ENCODE measurements around the gene C10orf67. TPM values are rescaled to one million over a fixed set of nuclear protein-coding genes. Genes with fewer than 3 reads are reported as not detected.

Gene C10orf67
- total and polyA plus RNA-seq, 9 of the 15 experiments (the other 6 are each of a cell fraction or from before 2014, with no cell fraction given): not detected

DNA sequence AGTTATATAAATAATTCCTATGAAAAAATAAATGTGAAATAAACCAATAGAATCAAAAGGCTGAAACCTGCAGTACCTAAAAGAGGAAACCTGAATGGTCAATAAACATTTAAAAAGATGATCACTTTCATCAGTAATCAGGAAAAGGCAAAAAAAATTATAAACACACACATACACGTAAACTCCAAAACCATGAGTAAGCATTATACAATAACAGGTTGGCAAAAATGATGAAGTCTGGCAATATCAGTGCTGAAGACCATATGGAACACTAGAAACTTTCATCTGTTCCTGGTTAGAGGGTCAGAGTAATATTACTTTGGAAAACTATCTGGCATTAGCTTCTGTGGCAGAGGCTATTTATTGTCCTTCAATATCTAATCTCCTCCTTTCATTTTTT, 114.0 kb downstream of the C10orf67 start:
- in situ Hi-C loops (cut with MboI) (no loop called here), intact Hi-C loops (cut with micrococcal nuclease) (no loop called here)
- Histone ChIP-seq H3K9me1 (ENCODE audit: control insufficient read depth, insufficient read depth, low read length) (no peaks in the 10 kb centered on the region), H3K9me3 (replicated peaks; ENCODE audit: control insufficient read depth, insufficient read depth, low read depth, low read length) (no peaks in the 10 kb centered on the region), H3K9ac (ENCODE audit: insufficient read depth in 1 of 2, low read depth in 2 of 2, low read length in 2 of 2) (no peak overlapping the region), H3K4me2 (ENCODE audit: insufficient read depth, low read length) (no peak overlapping the region), H3K27me3 (ENCODE audit: control insufficient read depth in 2 of 2, insufficient read depth in 2 of 2, low read length in 2 of 2) (no peaks in the 10 kb centered on the region), H2AFZ (ENCODE audit: low read depth, low read length) (no peak overlapping the region), H4K20me1 (replicated peaks; ENCODE audit: control insufficient read depth, insufficient read depth, low read length) (no peaks in the 10 kb centered on the region), H3K4me3 (no peak overlapping the region), H3K79me2 (ENCODE audit: control insufficient read depth, insufficient read depth, low read length) (no peaks in the 10 kb centered on the region), H3K27ac (ENCODE audit: extremely low read depth, low read depth, low read length) (no peak overlapping the region), H3K36me3 (ENCODE audit: control insufficient read depth, insufficient read depth, low read length) (no peaks in the 10 kb centered on the region), H3K4me1 (replicated peaks in 1 of 2; ENCODE audit: control insufficient read depth in 2 of 2, insufficient read depth in 2 of 2, low read length in 2 of 2) (no peaks in the 10 kb centered on the region)
- ChIA-PET POLR2A (no interaction called here), CTCF (ENCODE audit: low intra/inter-chr PET ratio) (no interaction called here)
- FAIRE-seq (no peak), DNase-seq (ENCODE audit: extremely low read depth in 1 of 4, low spot score in 3 of 4) (no peak), ATAC-seq (no peak)
- 0% methylated on average over 1 of the region's 1 CpG for WGBS (ENCODE audit: insufficient coverage, low coverage, missing lambda C conversion rate)
- no TSS peak for BruUV-seq (replicated peaks)
- TF ChIP-seq C11orf30 (IDR thresholded peaks at IDR 0.05; ENCODE audit: low read depth) (peak; percentile 37; the same call in 1 of the 2 replicates), MAFG (tag; conservative IDR thresholded peaks at IDR 0.05) (0 out of 2 replicates have a peak, but pooled peaks have one; percentile 9), EHMT2 (IDR thresholded peaks at IDR 0.05) (no peak), ZNF830 (CRISPR knock-in tag; IDR thresholded peaks at IDR 0.05) (no peak), NR4A1 (CRISPR knock-in tag; IDR thresholded peaks at IDR 0.05) (no peak), NR4A1 (tag; IDR thresholded peaks at IDR 0.05) (no peak), ZNF316 (IDR thresholded peaks at IDR 0.05) (peak; percentile 66)
- TF ChIP-seq, protein P1, sequence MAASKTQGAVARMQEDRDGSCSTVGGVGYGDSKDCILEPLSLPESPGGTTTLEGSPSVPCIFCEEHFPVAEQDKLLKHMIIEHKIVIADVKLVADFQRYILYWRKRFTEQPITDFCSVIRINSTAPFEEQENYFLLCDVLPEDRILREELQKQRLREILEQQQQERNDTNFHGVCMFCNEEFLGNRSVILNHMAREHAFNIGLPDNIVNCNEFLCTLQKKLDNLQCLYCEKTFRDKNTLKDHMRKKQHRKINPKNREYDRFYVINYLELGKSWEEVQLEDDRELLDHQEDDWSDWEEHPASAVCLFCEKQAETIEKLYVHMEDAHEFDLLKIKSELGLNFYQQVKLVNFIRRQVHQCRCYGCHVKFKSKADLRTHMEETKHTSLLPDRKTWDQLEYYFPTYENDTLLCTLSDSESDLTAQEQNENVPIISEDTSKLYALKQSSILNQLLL (CRISPR knock-in tag; IDR thresholded peaks at IDR 0.05; ENCODE audit: borderline replicate concordance): no peak
- TF ChIP-seq, protein P2, sequence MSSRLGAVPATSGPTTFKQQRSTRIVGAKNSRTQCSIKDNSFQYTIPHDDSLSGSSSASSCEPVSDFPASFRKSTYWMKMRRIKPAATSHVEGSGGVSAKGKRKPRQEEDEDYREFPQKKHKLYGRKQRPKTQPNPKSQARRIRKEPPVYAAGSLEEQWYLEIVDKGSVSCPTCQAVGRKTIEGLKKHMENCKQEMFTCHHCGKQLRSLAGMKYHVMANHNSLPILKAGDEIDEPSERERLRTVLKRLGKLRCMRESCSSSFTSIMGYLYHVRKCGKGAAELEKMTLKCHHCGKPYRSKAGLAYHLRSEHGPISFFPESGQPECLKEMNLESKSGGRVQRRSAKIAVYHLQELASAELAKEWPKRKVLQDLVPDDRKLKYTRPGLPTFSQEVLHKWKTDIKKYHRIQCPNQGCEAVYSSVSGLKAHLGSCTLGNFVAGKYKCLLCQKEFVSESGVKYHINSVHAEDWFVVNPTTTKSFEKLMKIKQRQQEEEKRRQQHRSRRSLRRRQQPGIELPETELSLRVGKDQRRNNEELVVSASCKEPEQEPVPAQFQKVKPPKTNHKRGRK (tag; IDR thresholded peaks at IDR 0.05): no peak

Data from K562 (cell line).